Measurements from ENCODE around the gene EHHADH.

- TF ChIP-seq, protein P1, sequence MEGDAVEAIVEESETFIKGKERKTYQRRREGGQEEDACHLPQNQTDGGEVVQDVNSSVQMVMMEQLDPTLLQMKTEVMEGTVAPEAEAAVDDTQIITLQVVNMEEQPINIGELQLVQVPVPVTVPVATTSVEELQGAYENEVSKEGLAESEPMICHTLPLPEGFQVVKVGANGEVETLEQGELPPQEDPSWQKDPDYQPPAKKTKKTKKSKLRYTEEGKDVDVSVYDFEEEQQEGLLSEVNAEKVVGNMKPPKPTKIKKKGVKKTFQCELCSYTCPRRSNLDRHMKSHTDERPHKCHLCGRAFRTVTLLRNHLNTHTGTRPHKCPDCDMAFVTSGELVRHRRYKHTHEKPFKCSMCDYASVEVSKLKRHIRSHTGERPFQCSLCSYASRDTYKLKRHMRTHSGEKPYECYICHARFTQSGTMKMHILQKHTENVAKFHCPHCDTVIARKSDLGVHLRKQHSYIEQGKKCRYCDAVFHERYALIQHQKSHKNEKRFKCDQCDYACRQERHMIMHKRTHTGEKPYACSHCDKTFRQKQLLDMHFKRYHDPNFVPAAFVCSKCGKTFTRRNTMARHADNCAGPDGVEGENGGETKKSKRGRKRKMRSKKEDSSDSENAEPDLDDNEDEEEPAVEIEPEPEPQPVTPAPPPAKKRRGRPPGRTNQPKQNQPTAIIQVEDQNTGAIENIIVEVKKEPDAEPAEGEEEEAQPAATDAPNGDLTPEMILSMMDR (IDR thresholded peaks at IDR 0.05; ENCODE audit: extremely low read depth in 1 of 2, insufficient read depth in 1 of 2, low read depth in 1 of 2, low read length in 2 of 2), result no peak
- no peak for TF ChIP-seq POLR2A (IDR thresholded peaks at IDR 0.05; ENCODE audit: low read depth, low read length)
- TF ChIP-seq EZH2 (IDR thresholded peaks at IDR 0.05; ENCODE audit: borderline replicate concordance, low read depth, low read length, severe bottlenecking), result no peak
- no peak for TF ChIP-seq POLR2AphosphoS5 (IDR thresholded peaks at IDR 0.05; ENCODE audit: insufficient read depth, low read depth, low read length)
- TF ChIP-seq MYC (IDR thresholded peaks at IDR 0.05; ENCODE audit: low read depth, low read length), result no peak
- TF ChIP-seq, protein P2, sequence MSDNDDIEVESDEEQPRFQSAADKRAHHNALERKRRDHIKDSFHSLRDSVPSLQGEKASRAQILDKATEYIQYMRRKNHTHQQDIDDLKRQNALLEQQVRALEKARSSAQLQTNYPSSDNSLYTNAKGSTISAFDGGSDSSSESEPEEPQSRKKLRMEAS (IDR thresholded peaks at IDR 0.05; ENCODE audit: insufficient read depth, insufficient read length), result no peak
- TF ChIP-seq FOS (IDR thresholded peaks at IDR 0.05; ENCODE audit: borderline replicate concordance, insufficient read depth, low read length), result no peak
These were observed 45.7 kb downstream of the EHHADH start for GRCh38 chr3:185207931-185208746.

Data from endothelial cell of umbilical vein (primary cell).